ENCODE measurements around the gene MGMT.

MGMT gene

GRCh38 chr10:129556316-129556715, 89.3 kb downstream of the MGMT start:
- no peak for DNase-seq (ENCODE audit: low read depth)
- in situ Hi-C loops (cut with HindIII; ENCODE audit: low sequenced_read_pairs) = no loop called here
- TF ChIP-seq, protein P1, sequence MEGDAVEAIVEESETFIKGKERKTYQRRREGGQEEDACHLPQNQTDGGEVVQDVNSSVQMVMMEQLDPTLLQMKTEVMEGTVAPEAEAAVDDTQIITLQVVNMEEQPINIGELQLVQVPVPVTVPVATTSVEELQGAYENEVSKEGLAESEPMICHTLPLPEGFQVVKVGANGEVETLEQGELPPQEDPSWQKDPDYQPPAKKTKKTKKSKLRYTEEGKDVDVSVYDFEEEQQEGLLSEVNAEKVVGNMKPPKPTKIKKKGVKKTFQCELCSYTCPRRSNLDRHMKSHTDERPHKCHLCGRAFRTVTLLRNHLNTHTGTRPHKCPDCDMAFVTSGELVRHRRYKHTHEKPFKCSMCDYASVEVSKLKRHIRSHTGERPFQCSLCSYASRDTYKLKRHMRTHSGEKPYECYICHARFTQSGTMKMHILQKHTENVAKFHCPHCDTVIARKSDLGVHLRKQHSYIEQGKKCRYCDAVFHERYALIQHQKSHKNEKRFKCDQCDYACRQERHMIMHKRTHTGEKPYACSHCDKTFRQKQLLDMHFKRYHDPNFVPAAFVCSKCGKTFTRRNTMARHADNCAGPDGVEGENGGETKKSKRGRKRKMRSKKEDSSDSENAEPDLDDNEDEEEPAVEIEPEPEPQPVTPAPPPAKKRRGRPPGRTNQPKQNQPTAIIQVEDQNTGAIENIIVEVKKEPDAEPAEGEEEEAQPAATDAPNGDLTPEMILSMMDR (IDR thresholded peaks at IDR 0.05; ENCODE audit: low read depth, low read length, missing control alignments) = no peak
- no peak overlapping the region for H3K4me3 ChIP-seq (ENCODE audit: low read depth, low read length)

GRCh38 chr10:129560361-129560760, 93.3 kb downstream of the MGMT start:
- in situ Hi-C loops (cut with HindIII; ENCODE audit: low sequenced_read_pairs) = no loop called here
- no peak overlapping the region for H3K4me3 ChIP-seq (ENCODE audit: low read depth, low read length)
- TF ChIP-seq, protein P1 (IDR thresholded peaks at IDR 0.05; ENCODE audit: low read depth, low read length, missing control alignments) = no peak
- DNase-seq (ENCODE audit: low read depth) = no peak

DNA sequence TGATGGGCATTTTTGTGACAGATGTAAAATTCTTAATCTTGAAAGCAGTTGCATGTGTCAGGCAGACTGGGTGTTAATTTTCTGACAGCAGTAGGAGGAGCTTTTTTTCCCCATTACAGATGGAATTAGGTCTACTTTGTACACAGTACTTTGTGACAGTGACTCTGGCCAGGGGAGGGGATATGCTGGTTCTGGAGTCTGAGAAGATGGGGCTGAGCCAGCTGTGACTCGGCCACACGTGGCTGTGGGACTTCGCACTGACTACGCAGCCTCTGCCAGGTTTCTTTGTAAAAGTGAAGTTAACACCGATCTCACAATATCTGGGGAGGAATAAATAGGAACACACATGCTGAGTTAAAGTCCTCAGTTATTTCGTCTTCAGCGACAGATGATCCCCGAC, 95.4 kb downstream of the MGMT start:
- H3K4me3 ChIP-seq (ENCODE audit: low read depth, low read length) = no peak overlapping the region
- DNase-seq (ENCODE audit: low read depth) = no peak
- in situ Hi-C loops (cut with HindIII; ENCODE audit: low sequenced_read_pairs) = no loop called here
- TF ChIP-seq, protein P1 (IDR thresholded peaks at IDR 0.05; ENCODE audit: low read depth, low read length, missing control alignments) = no peak

DNA sequence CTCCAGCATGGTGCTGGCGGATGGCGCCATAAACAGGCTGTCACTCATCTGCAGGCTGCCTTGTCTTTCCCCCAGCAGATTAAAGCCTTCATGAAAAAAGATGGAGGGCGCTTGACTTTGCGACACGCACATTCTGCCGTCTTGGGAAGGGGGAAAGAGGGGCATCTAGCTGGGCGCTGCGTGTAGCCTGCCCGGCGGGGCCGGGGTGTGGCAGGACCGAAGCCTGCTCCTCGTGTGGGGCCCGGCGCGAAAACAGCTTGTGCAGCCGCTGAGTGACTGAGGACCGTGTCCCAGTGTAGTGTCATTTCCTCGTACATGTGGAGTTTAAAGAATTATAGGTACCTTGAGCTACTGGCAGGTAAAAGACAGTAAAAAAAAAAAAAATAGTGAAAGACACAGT, 97.9 kb downstream of the MGMT start:
- TF ChIP-seq, protein P1 (IDR thresholded peaks at IDR 0.05; ENCODE audit: low read depth, low read length, missing control alignments) = no peak

GRCh38 chr10:129568583-129569344, 101.7 kb downstream of the MGMT start:
- no peak overlapping the region for H3K4me3 ChIP-seq (ENCODE audit: low read depth, low read length)
- no peak for DNase-seq (ENCODE audit: low read depth)
- in situ Hi-C loops (cut with HindIII; ENCODE audit: low sequenced_read_pairs) = no loop called here
- TF ChIP-seq, protein P1 (IDR thresholded peaks at IDR 0.05; ENCODE audit: low read depth, low read length, missing control alignments) = no peak

More for the DNA sequence above, 97.9 kb downstream of the MGMT start:
- DNase-seq (ENCODE audit: low read depth) = no peak
- H3K4me3 ChIP-seq (ENCODE audit: low read depth, low read length) = no peak overlapping the region
- in situ Hi-C loops (cut with HindIII; ENCODE audit: low sequenced_read_pairs) = no loop called here

DNA sequence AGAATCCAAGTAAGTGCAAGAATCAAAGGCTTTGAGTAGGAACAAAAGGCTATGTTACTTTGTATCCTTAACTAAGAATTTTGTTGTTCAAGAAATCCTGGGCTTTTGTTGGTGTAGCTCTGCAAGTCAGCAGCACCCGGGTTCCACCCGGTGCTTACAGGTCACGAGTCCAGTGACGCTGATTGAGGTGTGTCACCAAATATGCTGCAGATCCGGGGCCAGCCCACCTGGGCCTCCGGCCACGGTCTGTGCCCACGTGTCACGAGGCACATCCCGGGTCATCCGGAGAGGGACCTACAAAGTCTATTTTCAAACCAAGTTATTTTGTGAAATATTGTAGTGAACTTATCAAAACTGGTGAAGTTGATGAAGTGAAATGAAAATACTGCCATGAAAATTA, 103.1 kb downstream of the MGMT start:
- TF ChIP-seq, protein P1 (IDR thresholded peaks at IDR 0.05; ENCODE audit: low read depth, low read length, missing control alignments) = no peak
- no peak for DNase-seq (ENCODE audit: low read depth)
- in situ Hi-C loops (cut with HindIII; ENCODE audit: low sequenced_read_pairs) = no loop called here
- no peak overlapping the region for H3K4me3 ChIP-seq (ENCODE audit: low read depth, low read length)
